ENCODE measurements around the gene RGCC. TPM values are rescaled to one million over a fixed set of nuclear protein-coding genes. Genes with fewer than 3 reads are reported as not detected.

Gene RGCC
- total and polyA plus RNA-seq, 8 donors: 4.6 to 58.3 (median 28.7) TPM

DNA sequence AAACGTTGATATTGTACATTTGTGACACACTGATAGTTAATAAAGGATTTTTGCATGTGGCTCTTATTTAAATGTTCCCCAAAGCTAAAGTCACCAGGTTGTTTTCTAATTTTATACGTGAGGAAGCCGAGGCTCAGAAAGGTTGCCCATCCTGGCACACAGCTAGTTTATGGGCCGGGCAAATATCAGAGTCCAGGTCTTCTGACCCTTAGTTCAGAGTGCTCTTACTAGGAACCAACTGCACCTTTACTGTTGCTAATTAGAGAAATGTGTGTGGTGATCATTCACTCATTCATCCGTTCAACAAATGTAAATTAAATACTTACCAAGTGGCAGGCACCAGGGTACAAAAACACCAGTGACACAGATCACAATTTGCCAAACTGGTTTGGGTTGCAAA lies 46.3 kb upstream of the RGCC start:
- Histone ChIP-seq H3K9me3 (no peaks in the 10 kb centered on the region), H3K36me3 (no peaks in the 10 kb centered on the region), H3K4me1 (no peaks in the 10 kb centered on the region), H3K27me3 (no peaks in the 10 kb centered on the region), H3K4me3 (no peak overlapping the region), H3K27ac (no peak overlapping the region)
- WGBS, 5 donors: 84 to 87% (median 86%) methylated on average over 5 of the region's 5 CpGs
- DNase-seq: no peak
- intact Hi-C loops (cut with DNase I; ENCODE audit: low total_unique reads): no loop called here
- TF ChIP-seq POLR2AphosphoS5 (IDR thresholded peaks at IDR 0.05) (no peak), EP300 (IDR thresholded peaks at IDR 0.05) (no peak), POLR2A (IDR thresholded peaks at IDR 0.05) (no peak)
- TF ChIP-seq, protein P1, sequence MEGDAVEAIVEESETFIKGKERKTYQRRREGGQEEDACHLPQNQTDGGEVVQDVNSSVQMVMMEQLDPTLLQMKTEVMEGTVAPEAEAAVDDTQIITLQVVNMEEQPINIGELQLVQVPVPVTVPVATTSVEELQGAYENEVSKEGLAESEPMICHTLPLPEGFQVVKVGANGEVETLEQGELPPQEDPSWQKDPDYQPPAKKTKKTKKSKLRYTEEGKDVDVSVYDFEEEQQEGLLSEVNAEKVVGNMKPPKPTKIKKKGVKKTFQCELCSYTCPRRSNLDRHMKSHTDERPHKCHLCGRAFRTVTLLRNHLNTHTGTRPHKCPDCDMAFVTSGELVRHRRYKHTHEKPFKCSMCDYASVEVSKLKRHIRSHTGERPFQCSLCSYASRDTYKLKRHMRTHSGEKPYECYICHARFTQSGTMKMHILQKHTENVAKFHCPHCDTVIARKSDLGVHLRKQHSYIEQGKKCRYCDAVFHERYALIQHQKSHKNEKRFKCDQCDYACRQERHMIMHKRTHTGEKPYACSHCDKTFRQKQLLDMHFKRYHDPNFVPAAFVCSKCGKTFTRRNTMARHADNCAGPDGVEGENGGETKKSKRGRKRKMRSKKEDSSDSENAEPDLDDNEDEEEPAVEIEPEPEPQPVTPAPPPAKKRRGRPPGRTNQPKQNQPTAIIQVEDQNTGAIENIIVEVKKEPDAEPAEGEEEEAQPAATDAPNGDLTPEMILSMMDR (IDR thresholded peaks at IDR 0.05): no peak

DNA sequence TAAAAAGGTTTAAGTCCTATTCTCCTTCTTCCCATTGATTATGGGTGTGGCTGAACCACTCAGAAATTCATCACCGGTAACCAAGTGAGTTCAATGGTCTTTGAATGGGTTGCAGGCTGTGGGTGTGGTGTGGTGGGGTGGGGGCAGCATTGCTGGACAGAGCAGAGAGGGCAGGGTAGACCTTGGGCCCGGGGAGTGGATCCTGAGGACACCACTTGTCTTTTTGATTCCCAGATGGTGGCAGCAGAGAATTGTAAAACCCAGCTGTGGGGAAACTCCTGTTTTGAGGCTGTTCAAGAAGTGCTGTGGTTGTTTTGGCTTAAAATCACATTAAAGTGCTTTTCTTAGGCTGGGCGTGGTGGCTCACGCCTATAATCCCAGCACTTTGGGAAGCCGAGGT lies 45.8 kb upstream of the RGCC start:
- TF ChIP-seq, protein P1 (IDR thresholded peaks at IDR 0.05): peak in 2 of 7 experiments; percentile 8 to 19
- TF ChIP-seq POLR2A (IDR thresholded peaks at IDR 0.05): no peak
- H3K4me1 ChIP-seq: no peaks in the 10 kb centered on the region
- intact Hi-C loops (cut with DNase I; ENCODE audit: low total_unique reads): no loop called here
- no peaks in the 10 kb centered on the region for H3K27me3 ChIP-seq
- peak in 1 of 2 donors; percentile 70 for DNase-seq
- no peak overlapping the region for H3K27ac ChIP-seq
- H3K36me3 ChIP-seq: no peaks in the 10 kb centered on the region
- WGBS, 5 donors: 26 to 43% (median 33%) methylated on average over 5 of the region's 5 CpGs
- H3K4me3 ChIP-seq: no peak overlapping the region
- H3K9me3 ChIP-seq: no peaks in the 10 kb centered on the region

DNA sequence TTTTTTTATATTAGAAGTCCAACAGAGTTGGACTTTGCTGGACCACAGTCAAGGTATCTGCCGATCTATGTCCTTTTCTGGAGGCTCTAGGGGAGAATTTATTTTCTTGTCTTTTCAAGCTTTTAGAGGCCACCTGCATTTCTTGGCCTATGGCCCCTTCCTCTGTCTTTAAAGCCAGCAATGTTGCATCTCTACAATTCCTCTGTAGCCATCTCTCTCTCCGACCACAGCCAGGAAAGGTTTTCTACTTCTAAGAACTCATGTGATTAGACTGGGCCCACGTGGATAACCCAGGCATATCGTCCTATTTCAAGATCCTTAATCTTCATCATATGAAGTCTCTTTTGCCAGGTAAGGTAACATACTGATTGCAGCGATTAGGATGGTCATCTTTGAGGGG lies 43.5 kb upstream of the RGCC start:
- Histone ChIP-seq H3K36me3 (no peaks in the 10 kb centered on the region), H3K27me3 (no peaks in the 10 kb centered on the region), H3K4me3 (no peak overlapping the region), H3K4me1 (no peaks in the 10 kb centered on the region), H3K9me3 (no peaks in the 10 kb centered on the region), H3K27ac (no peak overlapping the region)
- 89 to 97% (median 92%) methylated on average over 5 of the region's 5 CpGs for WGBS, 5 donors
- no peak for DNase-seq
- TF ChIP-seq POLR2A (IDR thresholded peaks at IDR 0.05): no peak
- TF ChIP-seq POLR2AphosphoS5 (IDR thresholded peaks at IDR 0.05): no peak
- no peak for TF ChIP-seq EP300 (IDR thresholded peaks at IDR 0.05)
- TF ChIP-seq, protein P1 (IDR thresholded peaks at IDR 0.05): no peak
- intact Hi-C loops (cut with DNase I; ENCODE audit: low total_unique reads): no loop called here

DNA sequence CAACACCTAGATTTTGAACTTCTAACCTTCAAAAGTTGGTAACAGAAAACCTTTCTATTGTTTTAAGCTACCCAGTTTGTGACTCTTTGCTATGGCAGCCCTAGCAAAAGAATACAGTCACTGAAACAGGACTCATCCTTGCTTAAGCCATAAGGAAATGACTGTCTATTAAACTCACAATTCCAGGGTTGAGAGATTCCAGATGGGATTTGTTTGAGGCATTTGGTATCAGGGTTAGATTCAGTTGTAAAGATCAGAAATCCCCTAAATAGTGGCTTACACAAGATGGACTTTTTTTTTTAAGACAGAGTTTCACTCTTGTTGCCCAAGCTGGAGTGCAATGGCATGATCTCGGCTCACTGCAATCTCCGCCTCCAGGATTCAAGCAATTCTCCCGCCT lies 41.1 kb upstream of the RGCC start:
- intact Hi-C loops (cut with DNase I; ENCODE audit: low total_unique reads): no loop called here
- no peak overlapping the region for H3K4me3 ChIP-seq
- no peaks in the 10 kb centered on the region for H3K36me3 ChIP-seq
- no peaks in the 10 kb centered on the region for H3K4me1 ChIP-seq
- H3K27me3 ChIP-seq: no peaks in the 10 kb centered on the region
- DNase-seq: no peak
- H3K27ac ChIP-seq: no peak overlapping the region
- 33 to 100% (median 43%) methylated on average over 3 of the region's 3 CpGs for WGBS, 5 donors
- TF ChIP-seq, protein P1 (IDR thresholded peaks at IDR 0.05): no peak
- no peak for TF ChIP-seq POLR2A (IDR thresholded peaks at IDR 0.05)
- no peaks in the 10 kb centered on the region for H3K9me3 ChIP-seq

Data from stomach (tissue), 9 donors.